Heart right ventricle (tissue), 16 donors: ENCODE measurements around the gene PABPC1L. TPM values are rescaled to one million over a fixed set of nuclear protein-coding genes. Genes with fewer than 3 reads are reported as not detected.
"Not testable (repeated sequence)": the region's sequence is repeated elsewhere in the genome, so short reads cannot be mapped to it uniquely, and the experiment has no call there.

Source experiments
- ATAC-seq, 8 donors: fragments of 200-7000 bp; cut with Tn5 transposase; one replicate each; pipeline ENCODE4 v1.9.1; 2020; ENCODE audit warnings: mild to moderate bottlenecking in 8 of 8, moderate library complexity in 8 of 8, moderate number of reproducible peaks in 1 of 8
- DNase-seq, 2 donors: peaks; one replicate each; pipeline ENCODE4 v3.0.0-alpha.2; 2020
- H3K27ac ChIP-seq, 10 donors: fragments of 200-600 bp; sonication (generic) in 2 of 10; one replicate each; pipeline versions ENCODE4 v1.5.0 to v1.8.0; 2020 to 2022; ENCODE audit warnings: mild to moderate bottlenecking in 3 of 10
- H3K27me3 ChIP-seq, 7 donors: fragments of 200-600 bp; one replicate each; pipeline ENCODE4 v1.8.0; 2021 to 2022; ENCODE audit warnings: mild to moderate bottlenecking in 2 of 7
- H3K36me3 ChIP-seq, 9 donors: fragments of 200-600 bp; sonication (generic) in 1 of 9; one replicate each; pipeline versions ENCODE4 v1.5.0 to v1.8.0; 2020 to 2022; ENCODE audit warnings: mild to moderate bottlenecking in 2 of 9
- H3K4me1 ChIP-seq, 9 donors: fragments of 200-600 bp; sonication (generic) in 1 of 9; one replicate each; pipeline versions ENCODE4 v1.5.0 to v1.8.0; 2020 to 2022; ENCODE audit warnings: mild to moderate bottlenecking in 4 of 9
- H3K4me3 ChIP-seq, 10 donors: fragments of 200-600 bp; sonication (generic) in 2 of 10; one replicate each; pipeline versions ENCODE4 v1.5.0 to v1.8.0; 2020 to 2022; ENCODE audit warnings: mild to moderate bottlenecking in 7 of 10, moderate library complexity in 2 of 10
- H3K9me3 ChIP-seq, 11 donors: fragments of 200-600 bp in 10 of 11; sonication (generic) in 2 of 11; one replicate each; pipeline versions ENCODE4 v1.5.0 to v1.8.0; 2013 to 2022; ENCODE audit warnings: mild to moderate bottlenecking in 2 of 11, control low read depth in 1 of 11, moderate library complexity in 1 of 11
- CTCF ChIP-seq, 9 donors: fragments of 200-600 bp; sonication (generic) in 2 of 9; IDR thresholded peaks; one replicate each; pipeline versions ENCODE4 v1.5.0 to v1.8.0; 2021 to 2022; ENCODE audit warnings: antibody characterized with exemption in 9 of 9, mild to moderate bottlenecking in 5 of 9, moderate library complexity in 1 of 9
- WGBS, 2 donors: extraction: QIAGEN DNeasy Blood & Tissue Kit; methylation state at CpG; one replicate each; pipeline ENCODE4 v1.1.7; 2013; ENCODE audit warnings: inconsistent platforms in 1 of 2; 5-methylcytosine and 5-hydroxymethylcytosine counted together
- intact Hi-C, 10 donors: fragments of 100-400 bp; cut with DNase I; formaldehyde crosslinking; loops; one replicate each; pipeline versions ENCODE4 v1.11.1 to v1.14.2; 2022
- long read RNA-seq, 3 donors: library from polyadenylated mRNA; unstranded; transcript quantifications; one replicate each; pipeline ENCODE4 v2.0.0, GENCODE V29; 2020 to 2021
- polyA plus RNA-seq, 2 donors: library from polyadenylated mRNA; stranded (reverse); fragments of 200-250 nt; gene quantifications; one replicate each; pipeline ENCODE4 v1.2.3, GENCODE V29; 2013
- total RNA-seq, 10 donors: library from RNA; stranded (reverse); fragmentation: NEBNext Ultra II Directional in 3 of 10; extraction: Animal tissue kit (Norgen Biotek cat#: 25700) in 3 of 10; gene quantifications; one replicate each; pipeline versions ENCODE4 v1.2.1 to v1.2.4, GENCODE V29; 2021 to 2023
- donor health status: Arrhythmogenic right ventricular cardiomyopathy.
- donor health status: ischemic (EF 13 %, LVEDD 7.1; RV severe dilation, severe dysfunction).
- donor health status: healthy with polysubstance abuse.
- donor health status: DM: no; HTN: yes; CAD: no.
- donor health status: DM: no; HTN: no; CAD: no.
- donor health status: ischemic (EF 25% LVEDD 6.9; RV normal size, moderate dysfunction).
- donor health status: ischemic (EF 25% LVEDD 5.7; RV mildly dilated, moderate dysfunction).
- donor health status: healthy.
- donor health status: DM: yes; HTN: yes; CAD: no.
- donor health status: Ischemic cardiomyopathy.
- donor health status: ischemic (EF 35%, LVEDD 5.7; RV mildly dilated, moderate dysfunction).
- donor health status: nonischemic (EF 11% LVEDD 7.7; RV severe dilation, severe dysfunction).
- donor health status: DM: yes; HTN: yes; CAD: no.
- donor health status: PGD.
- donor health status: ischemic (EF 29% LVEDD 5.4; RV normal size, mild dysfunction).
- donor health status: nonischemic (EF 23%, LVEDD 6.1; RV moderate dilation, normal function).

Gene PABPC1L
- total RNA-seq = 1 to 10 TPM in 9 of 10 donors, under 1 TPM in 1; 0.89 to 3.4 (median 1.8) TPM
- polyA plus RNA-seq = 10 to 100 TPM in 1 of 2 donors, 1 to 10 TPM in 1; 2.6 to 14.3 TPM
- long read RNA-seq, donor 1, partial matches to known transcripts = 0 of 2 reads
- long read RNA-seq, donor 1, other reads (novel, unspliced or antisense) = 2 of 2 reads
- long read RNA-seq, donor 2, partial matches to known transcripts = 0 of 1 reads
- long read RNA-seq, donor 2, other reads (novel, unspliced or antisense) = 1 of 1 reads
- long read RNA-seq, donor 3, partial matches to known transcripts = 0 of 2 reads
- long read RNA-seq, donor 3, other reads (novel, unspliced or antisense) = 1 of 2 reads

DNA sequence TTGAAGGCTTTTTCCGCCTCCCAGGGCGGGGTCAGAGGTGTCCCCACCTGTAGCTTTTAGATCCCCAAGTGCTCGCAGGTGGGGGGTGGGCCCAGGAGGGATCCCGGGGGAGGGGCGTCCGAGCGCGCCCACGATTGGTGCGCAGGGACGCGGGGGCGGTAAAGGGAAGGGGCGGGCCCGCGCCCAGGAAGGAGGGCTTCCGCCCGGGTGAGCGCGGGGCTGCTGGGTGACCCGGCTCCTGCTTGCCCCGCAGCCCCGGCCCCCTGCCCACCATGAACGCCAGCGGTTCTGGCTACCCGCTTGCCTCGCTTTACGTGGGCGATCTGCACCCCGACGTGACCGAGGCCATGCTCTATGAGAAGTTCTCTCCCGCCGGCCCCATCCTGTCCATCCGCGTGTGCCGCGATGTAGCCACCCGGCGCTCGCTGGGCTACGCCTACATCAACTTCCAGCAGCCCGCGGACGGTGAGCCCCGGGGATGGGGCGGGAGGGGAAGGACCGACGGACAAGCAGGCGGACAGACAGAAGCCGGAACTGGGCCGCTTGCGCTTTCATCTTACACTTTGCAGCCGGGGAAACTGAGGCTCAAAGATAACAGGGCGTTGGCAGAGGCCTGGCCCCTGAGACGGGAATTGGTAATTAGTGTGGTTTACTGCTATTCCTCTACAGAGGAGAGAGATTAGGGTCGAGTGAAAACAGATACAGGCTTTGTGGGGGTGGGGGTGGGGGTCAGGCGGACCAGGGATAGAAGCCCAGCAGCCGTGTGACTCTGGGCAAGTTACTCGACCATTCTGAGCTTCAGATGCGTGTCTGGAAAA lies at the start of gene PABPC1L:
TSS of gene PABPC1L (plus strand) at position 189 of the 818 bp plus-strand sequence. CDS start at position 273, 84 bp downstream.
- intact Hi-C loops = no loop called here
- H3K27ac ChIP-seq = peak within 1 kb of the TSS in 1 of 10 donors; percentile 55
- peak; percentile 87 to 96 (median 91) for ATAC-seq
- no peaks in the 10 kb centered on the region for H3K9me3 ChIP-seq
- no peak for TF ChIP-seq CTCF (IDR thresholded peaks at IDR 0.05)
- no peaks in the 10 kb centered on the region for H3K27me3 ChIP-seq
- peak within 1 kb of the TSS; percentile 26 to 75 (median 66) for H3K4me3 ChIP-seq
- DNase-seq = peak; percentile 47 to 61
- peaks cover 0 to 55% (median 28%) of the 10 kb centered on the region in 9 donors for H3K36me3 ChIP-seq
- peaks cover 0 to 26% (median 12%) of the 10 kb centered on the region in 9 donors for H3K4me1 ChIP-seq
- 1 to 2% methylated on average over 61 of the region's 61 CpGs for WGBS, 2 donors

GRCh38 chr20:44861531-44862006 lies 48.3 kb upstream of the PABPC1L start:
- WGBS, 2 donors = 12 to 18% methylated on average over 5 of the region's 5 CpGs
- DNase-seq (no peak), ATAC-seq (peak; percentile 35 to 90 (median 46))
- intact Hi-C loops = loop anchor here in 2 of 10 donors (10.0 kb wide), 1 partner anchor 177 kb away; no protein-coding TSS in a partner anchor
- H3K27ac ChIP-seq = no peak overlapping the region
- no peaks in the 10 kb centered on the region for H3K9me3 ChIP-seq
- H3K4me1 ChIP-seq = peaks cover 0 to 30% (median 6%) of the 10 kb centered on the region in 9 donors
- no peak for TF ChIP-seq CTCF (IDR thresholded peaks at IDR 0.05)
- H3K27me3 ChIP-seq = peaks cover 0 to 2% (median 0%) of the 10 kb centered on the region in 7 donors
- no peaks in the 10 kb centered on the region for H3K36me3 ChIP-seq
- H3K4me3 ChIP-seq = no peak overlapping the region

DNA sequence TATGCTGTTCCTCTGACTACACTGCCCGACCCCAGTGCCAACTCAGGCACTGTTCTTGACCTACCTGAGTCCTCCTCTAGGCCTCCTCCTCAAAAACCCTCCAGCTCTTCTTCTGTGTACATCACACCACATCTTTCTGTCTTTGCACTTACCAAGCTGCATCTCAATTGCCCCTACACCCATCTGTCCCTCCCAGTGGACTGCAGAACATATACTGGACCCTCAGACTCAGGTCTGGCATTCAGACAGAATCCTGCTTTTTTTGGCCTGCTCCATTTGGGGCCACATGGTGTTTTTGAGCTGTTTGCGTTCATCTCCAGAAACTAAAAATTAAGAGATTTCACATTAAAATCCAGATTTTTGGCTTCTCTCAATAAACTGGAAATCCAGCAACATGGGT lies 47.6 kb upstream of the PABPC1L start:
- Histone ChIP-seq H3K36me3 (no peaks in the 10 kb centered on the region), H3K9me3 (no peaks in the 10 kb centered on the region), H3K4me3 (no peak overlapping the region), H3K27me3 (peaks cover 0 to 5% (median 0%) of the 10 kb centered on the region in 7 donors), H3K4me1 (peaks cover 0 to 33% (median 10%) of the 10 kb centered on the region in 9 donors), H3K27ac (peak overlapping the region in 1 of 10 donors; percentile 37)
- intact Hi-C loops = loop anchor here in 2 of 10 donors (10.0 kb wide), 1 partner anchor 177 kb away; no protein-coding TSS in a partner anchor
- DNase-seq (no peak), ATAC-seq (no peak)
- TF ChIP-seq CTCF (IDR thresholded peaks at IDR 0.05) = no peak
- 78 to 88% methylated on average over 2 of the region's 2 CpGs for WGBS, 2 donors

GRCh38 chr20:44863365-44864084 lies 46.3 kb upstream of the PABPC1L start:
- not testable (repeated sequence) for H3K36me3 ChIP-seq, DNase-seq, H3K4me3 ChIP-seq, H3K27me3 ChIP-seq, H3K9me3 ChIP-seq
- ATAC-seq = peak in 5 of 8 donors; percentile 43 to 73 (median 58)
- Histone ChIP-seq H3K27ac (peak overlapping the region in 1 of 10 donors; percentile 8), H3K4me1 (peaks cover 0 to 38% (median 15%) of the 10 kb centered on the region in 9 donors)
- WGBS, 2 donors = 44 to 50% methylated on average over 4 of the region's 4 CpGs
- intact Hi-C loops = loop anchor here in 2 of 10 donors (10.0 kb wide), 1 partner anchor 179 kb away; no protein-coding TSS in a partner anchor

GRCh38 chr20:44864493-44864892 lies 45.4 kb upstream of the PABPC1L start:
- H3K4me1 ChIP-seq = peaks cover 0 to 38% (median 15%) of the 10 kb centered on the region in 9 donors
- intact Hi-C loops = loop anchor here in 2 of 10 donors (10.0 kb wide), 1 partner anchor 180 kb away; no protein-coding TSS in a partner anchor

More at GRCh38 chr20:44864493-44864892, 45.4 kb upstream of the PABPC1L start:
- not testable (repeated sequence) for H3K27me3 ChIP-seq, ATAC-seq, H3K9me3 ChIP-seq, H3K36me3 ChIP-seq, H3K4me3 ChIP-seq, H3K27ac ChIP-seq, DNase-seq
- WGBS, 2 donors = 87 to 88% methylated on average over 3 of the region's 3 CpGs
